GM23338 (cell line): ENCODE results near the gene ILDR2. TPM values are rescaled to one million over a fixed set of nuclear protein-coding genes. Genes with fewer than 3 reads are reported as not detected.

Source experiments
- ATAC-seq: fragments of 200-7000 bp; cut with Tn5 transposase; 3 replicates; pipeline ENCODE4 v1.9.1; 2020
- DNase-seq: peaks from one replicate; pipeline ENCODE4 v3.0.0-alpha.2; 2015; ENCODE audit warnings: low spot score
- H2AFZ ChIP-seq: fragments of 200-600 bp; sonication (generic); 2 replicates; pipeline ENCODE4 v1.8.0; 2016; ENCODE audit warnings: antibody characterized with exemption, mild to moderate bottlenecking, moderate library complexity
- H3F3A ChIP-seq: fragments of 200-600 bp; sonication (generic); replicated peaks from 2 replicates; pipeline ENCODE4 v1.8.0; 2017; ENCODE audit warnings: antibody characterized with exemption, mixed run types, low read depth
- H3K27ac ChIP-seq: fragments of 200-600 bp; sonication (generic); 2 replicates; pipeline ENCODE4 v1.6.1; 2016; ENCODE audit warnings: low read depth
- H3K27me3 ChIP-seq: fragments of 200-600 bp; sonication (generic); 2 replicates; pipeline ENCODE4 v1.8.0; 2016; ENCODE audit warnings: mild to moderate bottlenecking, mixed run types, moderate library complexity; ENCODE audit not compliant: insufficient read depth
- H3K36me3 ChIP-seq: fragments of 200-600 bp; sonication (generic); 2 replicates; pipeline ENCODE4 v1.8.0; 2016; ENCODE audit warnings: mild to moderate bottlenecking; ENCODE audit not compliant: insufficient read depth
- H3K4me1 ChIP-seq: fragments of 200-600 bp; sonication (generic); 2 replicates; pipeline ENCODE4 v1.8.0; 2016; ENCODE audit warnings: mild to moderate bottlenecking, moderate library complexity; ENCODE audit not compliant: insufficient read depth
- H3K4me2 ChIP-seq: fragments of 200-600 bp; sonication (generic); 2 replicates; pipeline ENCODE4 v1.7.1; 2017; ENCODE audit warnings: mixed run types
- H3K4me3 ChIP-seq: fragments of 200-600 bp; sonication (generic); 2 replicates; pipeline ENCODE4 v1.6.1; 2016; ENCODE audit warnings: mixed run types
- H3K79me2 ChIP-seq: fragments of 200-600 bp; sonication (generic); replicated peaks from 2 replicates; pipeline ENCODE4 v1.8.0; 2017; ENCODE audit warnings: mild to moderate bottlenecking; ENCODE audit not compliant: insufficient read depth
- H3K9me2 ChIP-seq: fragments of 200-600 bp; sonication (generic); 2 replicates; pipeline ENCODE4 v1.8.0; 2017; ENCODE audit not compliant: insufficient read depth
- H4K20me1 ChIP-seq: fragments of 200-600 bp; sonication (generic); replicated peaks from 2 replicates; pipeline ENCODE4 v1.8.0; 2017; ENCODE audit warnings: mild to moderate bottlenecking; ENCODE audit not compliant: insufficient read depth
- H3K27ac Mint-ChIP-seq: 2 replicates; pipeline ENCODE4 v1.8.0; 2020; ENCODE audit warnings: inconsistent platforms, mild to moderate bottlenecking, moderate library complexity, mixed read lengths
- H3K27me3 Mint-ChIP-seq: 3 replicates; pipeline ENCODE4 v1.8.0; 2022; ENCODE audit warnings: low read depth, mild to moderate bottlenecking, moderate library complexity, mixed read lengths, inconsistent platforms; ENCODE audit not compliant: insufficient read depth, poor library complexity
- H3K36me3 Mint-ChIP-seq: 3 replicates; pipeline ENCODE4 v1.8.0; 2021; ENCODE audit warnings: low read depth, mild to moderate bottlenecking, inconsistent platforms, moderate library complexity, mixed read lengths
- H3K4me1 Mint-ChIP-seq: 3 replicates; pipeline ENCODE4 v1.8.0; 2020; ENCODE audit warnings: mild to moderate bottlenecking, inconsistent platforms, mixed read lengths
- H3K4me3 Mint-ChIP-seq: 3 replicates; pipeline ENCODE4 v1.8.0; 2021; ENCODE audit warnings: moderate library complexity, mild to moderate bottlenecking, inconsistent platforms, mixed read lengths
- H3K9me3 Mint-ChIP-seq: 3 replicates; pipeline ENCODE4 v1.8.0; 2020; ENCODE audit warnings: moderate library complexity, mild to moderate bottlenecking, inconsistent platforms, mixed read lengths
- CTCF ChIP-seq, 2 experiments: fragments of 200-600 bp in 1 of 2; sonication (generic) in 1 of 2; conservative IDR thresholded peaks; 2 replicates each; pipeline versions ENCODE4 v1.5.1 to v1.6.1; 2016 to 2017; ENCODE audit warnings: antibody characterized with exemption in 2 of 2, low read depth in 2 of 2, mild to moderate bottlenecking in 2 of 2, moderate library complexity in 1 of 2
- ETS1 ChIP-seq: IDR thresholded peaks from 2 replicates; pipeline ENCODE4 v1.6.1; 2016; ENCODE audit warnings: antibody characterized with exemption
- JUNB ChIP-seq: IDR thresholded peaks from one replicate; pipeline ENCODE4 v1.6.1; 2016; ENCODE audit warnings: antibody characterized with exemption; ENCODE audit not compliant: unreplicated experiment
- POLR2AphosphoS5 ChIP-seq: IDR thresholded peaks from 2 replicates; pipeline ENCODE4 v1.6.1; 2016; ENCODE audit warnings: antibody characterized with exemption, low read depth
- ZNF114 ChIP-seq: fragments of 250-450 bp; sonication (Bioruptor Pico); IDR thresholded peaks from 2 replicates; pipeline ENCODE4 v1.5.0; 2020; ENCODE audit warnings: mild to moderate bottlenecking, moderate library complexity
- ZNF331 ChIP-seq: fragments of 250-450 bp; sonication (Bioruptor Pico); IDR thresholded peaks from 2 replicates; pipeline ENCODE4 v1.5.0; 2020; ENCODE audit warnings: low read depth, mild to moderate bottlenecking, moderate library complexity
- ZNF462 ChIP-seq: fragments of 250-450 bp; sonication (Bioruptor Pico); IDR thresholded peaks from 2 replicates; pipeline ENCODE4 v1.5.0; 2020; ENCODE audit warnings: mild to moderate bottlenecking, moderate library complexity
- polyA plus RNA-seq: library from polyadenylated mRNA; unstranded; fragments of >200 nt; fragmentation: Nextera tagmentation; extraction: Ambion mirVana; gene quantifications from 2 replicates; pipeline ENCODE4 v1.2.1, GENCODE V29; 2016
- total RNA-seq: library from RNA; depleted of rRNA; stranded (reverse); fragments of >200 nt; shearing (Covaris generic); gene quantifications from 2 replicates; pipeline ENCODE4 v1.2.3, GENCODE V29; 2014

ILDR2 gene
- total and polyA plus RNA-seq, 2 experiments from 2014 or later: 0.27 to 2.4 TPM

GRCh38 chr1:166899769-166900168 lies 75.6 kb downstream of the ILDR2 start (continued):
- TF ChIP-seq ZNF462 (CRISPR knock-in tag): no peak
- no peak for TF ChIP-seq ETS1
- TF ChIP-seq JUNB: no peak
- TF ChIP-seq ZNF331 (CRISPR knock-in tag): no peak

GRCh38 chr1:166895766-166896165 lies 79.6 kb downstream of the ILDR2 start:
- ATAC-seq (no peak), DNase-seq (no peak)
- Histone ChIP-seq H3K36me3 (no peaks in the 10 kb centered on the region), H3F3A (no peaks in the 10 kb centered on the region), H3K4me1 (no peaks in the 10 kb centered on the region), H3K27ac (no peak overlapping the region), H3K27me3 (no peaks in the 10 kb centered on the region), H3K9me2 (no peaks in the 10 kb centered on the region), H3K4me2 (no peak overlapping the region), H3K4me3 (no peak overlapping the region), H2AFZ (no peak overlapping the region), H3K79me2 (no peaks in the 10 kb centered on the region), H4K20me1 (no peaks in the 10 kb centered on the region)
- Mint-ChIP-seq H3K36me3 (peaks cover 13% of the 10 kb centered on the region), H3K4me3 (no peak overlapping the region), H3K4me1 (no peaks in the 10 kb centered on the region), H3K27me3 (peaks cover 2% of the 10 kb centered on the region), H3K9me3 (peaks cover 24% of the 10 kb centered on the region), H3K27ac (no peak overlapping the region)
- TF ChIP-seq ZNF331 (CRISPR knock-in tag): no peak
- no peak for TF ChIP-seq POLR2AphosphoS5
- TF ChIP-seq CTCF (conservative IDR thresholded peaks at IDR 0.05; ENCODE audit: low read depth in 2 of 2): no peak
- no peak for TF ChIP-seq JUNB
- no peak for TF ChIP-seq ZNF462 (CRISPR knock-in tag)
- TF ChIP-seq ZNF114 (CRISPR knock-in tag): no peak
